ENCODE data around the gene SORCS1.

The SORCS1 gene

GRCh38 chr10:107011992-107012391, 152.5 kb downstream of the SORCS1 start:
- no peak overlapping the region for H3K4me3 ChIP-seq (ENCODE audit: low read length)
- no peak for DNase-seq (ENCODE audit: low read depth)
- TF ChIP-seq CTCF (conservative IDR thresholded peaks at IDR 0.05; ENCODE audit: low read length), result no peak

GRCh38 chr10:107011105-107011504, 153.4 kb downstream of the SORCS1 start:
- DNase-seq (ENCODE audit: low read depth), result no peak
- TF ChIP-seq CTCF (conservative IDR thresholded peaks at IDR 0.05; ENCODE audit: low read length), result no peak
- no peak overlapping the region for H3K4me3 ChIP-seq (ENCODE audit: low read length)

- DNase-seq (ENCODE audit: low read depth), result no peak
- H3K4me3 ChIP-seq (ENCODE audit: low read length), result no peak overlapping the region
- TF ChIP-seq CTCF (conservative IDR thresholded peaks at IDR 0.05; ENCODE audit: low read length), result no peak
Measured at GRCh38 chr10:107010531-107010930, 154.0 kb downstream of the SORCS1 start.

- no peak overlapping the region for H3K4me3 ChIP-seq (ENCODE audit: low read length)
- DNase-seq (ENCODE audit: low read depth), result no peak
- TF ChIP-seq CTCF (conservative IDR thresholded peaks at IDR 0.05; ENCODE audit: low read length), result no peak
Measured at GRCh38 chr10:107004362-107004761, 160.1 kb downstream of the SORCS1 start.

GRCh38 chr10:107002068-107002467, 162.4 kb downstream of the SORCS1 start:
- H3K4me3 ChIP-seq (ENCODE audit: low read length), result no peak overlapping the region
- no peak for DNase-seq (ENCODE audit: low read depth)
- no peak for TF ChIP-seq CTCF (conservative IDR thresholded peaks at IDR 0.05; ENCODE audit: low read length)

GRCh38 chr10:106999118-106999707, 165.3 kb downstream of the SORCS1 start:
- no peak for DNase-seq (ENCODE audit: low read depth)
- no peak overlapping the region for H3K4me3 ChIP-seq (ENCODE audit: low read length)
- TF ChIP-seq CTCF (conservative IDR thresholded peaks at IDR 0.05; ENCODE audit: low read length), result no peak

GRCh38 chr10:106997721-106998120, 166.8 kb downstream of the SORCS1 start:
- DNase-seq (ENCODE audit: low read depth), result no peak
- H3K4me3 ChIP-seq (ENCODE audit: low read length), result no peak overlapping the region
- no peak for TF ChIP-seq CTCF (conservative IDR thresholded peaks at IDR 0.05; ENCODE audit: low read length)

Data from AG10803 (cell line).